Measurements from ENCODE around the gene PTGIR.

The PTGIR gene

DNA sequence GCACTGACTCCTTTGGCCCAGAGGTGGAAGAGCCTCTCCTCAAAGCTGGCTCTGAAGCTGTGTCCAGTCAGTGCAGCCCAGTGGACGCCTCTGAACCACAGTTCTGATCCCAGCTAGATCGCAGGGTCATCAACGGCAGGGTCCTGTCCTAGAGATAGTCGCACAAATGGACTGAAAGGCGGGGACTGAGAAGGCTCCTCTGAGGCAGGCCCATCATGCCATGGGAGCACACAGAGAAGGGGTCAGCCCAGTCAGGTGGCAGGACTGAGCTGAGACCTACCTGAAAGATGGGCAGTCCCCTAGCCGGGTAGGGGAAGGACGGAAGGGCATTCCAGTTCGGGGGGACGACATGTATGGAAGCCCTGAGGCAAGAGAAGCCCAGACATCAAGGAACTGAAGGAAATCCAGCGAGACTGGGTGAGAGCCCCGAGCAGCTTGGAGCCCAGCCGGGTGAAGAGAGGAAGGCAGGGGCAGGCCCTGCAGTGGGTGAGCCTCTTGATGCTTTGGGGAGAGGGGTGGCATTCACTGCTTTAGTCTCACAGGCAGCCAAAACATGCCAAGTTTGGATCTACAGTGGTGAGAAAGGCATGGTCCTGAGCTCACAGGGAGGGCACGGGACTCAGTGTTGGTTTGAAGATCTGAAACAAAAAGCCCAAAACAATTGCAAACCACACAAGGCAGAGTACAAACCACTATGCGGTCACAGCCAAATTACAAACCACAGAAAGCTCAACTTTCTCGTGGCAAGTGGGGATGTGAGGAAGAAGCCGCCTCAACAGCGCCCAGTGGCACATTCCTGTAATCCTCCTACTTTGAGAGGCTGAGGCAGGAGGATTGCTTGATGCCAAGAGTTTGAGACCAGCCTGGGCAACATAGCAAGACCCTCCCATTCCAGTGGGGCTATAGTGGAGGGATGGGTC, 13.8 kb downstream of the PTGIR start:
- TF ChIP-seq, protein P1, sequence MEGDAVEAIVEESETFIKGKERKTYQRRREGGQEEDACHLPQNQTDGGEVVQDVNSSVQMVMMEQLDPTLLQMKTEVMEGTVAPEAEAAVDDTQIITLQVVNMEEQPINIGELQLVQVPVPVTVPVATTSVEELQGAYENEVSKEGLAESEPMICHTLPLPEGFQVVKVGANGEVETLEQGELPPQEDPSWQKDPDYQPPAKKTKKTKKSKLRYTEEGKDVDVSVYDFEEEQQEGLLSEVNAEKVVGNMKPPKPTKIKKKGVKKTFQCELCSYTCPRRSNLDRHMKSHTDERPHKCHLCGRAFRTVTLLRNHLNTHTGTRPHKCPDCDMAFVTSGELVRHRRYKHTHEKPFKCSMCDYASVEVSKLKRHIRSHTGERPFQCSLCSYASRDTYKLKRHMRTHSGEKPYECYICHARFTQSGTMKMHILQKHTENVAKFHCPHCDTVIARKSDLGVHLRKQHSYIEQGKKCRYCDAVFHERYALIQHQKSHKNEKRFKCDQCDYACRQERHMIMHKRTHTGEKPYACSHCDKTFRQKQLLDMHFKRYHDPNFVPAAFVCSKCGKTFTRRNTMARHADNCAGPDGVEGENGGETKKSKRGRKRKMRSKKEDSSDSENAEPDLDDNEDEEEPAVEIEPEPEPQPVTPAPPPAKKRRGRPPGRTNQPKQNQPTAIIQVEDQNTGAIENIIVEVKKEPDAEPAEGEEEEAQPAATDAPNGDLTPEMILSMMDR (IDR thresholded peaks at IDR 0.05; ENCODE audit: low read depth, low read length, missing control alignments), result no peak
- in situ Hi-C loops (cut with HindIII; ENCODE audit: low pct_ligation_motif_present, low sequenced_read_pairs), result no loop called here
- Histone ChIP-seq H3K27me3 (replicated peaks) (no peaks in the 10 kb centered on the region), H3K27ac (no peak overlapping the region), H3K4me3 (ENCODE audit: low read depth, low read length) (no peak overlapping the region), H3K36me3 (replicated peaks) (peaks cover 41% of the 10 kb centered on the region)
- DNase-seq, result no peak

DNA sequence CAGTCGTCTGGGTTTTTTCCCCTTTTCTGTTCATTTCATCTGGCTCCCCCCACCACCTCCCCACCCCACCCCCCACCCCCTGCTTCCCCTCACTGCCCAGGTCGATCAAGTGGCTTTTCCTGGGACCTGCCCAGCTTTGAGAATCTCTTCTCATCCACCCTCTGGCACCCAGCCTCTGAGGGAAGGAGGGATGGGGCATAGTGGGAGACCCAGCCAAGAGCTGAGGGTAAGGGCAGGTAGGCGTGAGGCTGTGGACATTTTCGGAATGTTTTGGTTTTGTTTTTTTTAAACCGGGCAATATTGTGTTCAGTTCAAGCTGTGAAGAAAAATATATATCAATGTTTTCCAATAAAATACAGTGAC, 14.5 kb downstream of the PTGIR start:
- no peak overlapping the region for H3K27ac ChIP-seq
- DNase-seq, result no peak
- peaks cover 47% of the 10 kb centered on the region for H3K36me3 ChIP-seq (replicated peaks)
- in situ Hi-C loops (cut with HindIII; ENCODE audit: low pct_ligation_motif_present, low sequenced_read_pairs), result no loop called here
- H3K4me3 ChIP-seq (ENCODE audit: low read depth, low read length), result no peak overlapping the region
- no peaks in the 10 kb centered on the region for H3K27me3 ChIP-seq (replicated peaks)
- TF ChIP-seq, protein P1 (IDR thresholded peaks at IDR 0.05; ENCODE audit: low read depth, low read length, missing control alignments), result no peak

DNA sequence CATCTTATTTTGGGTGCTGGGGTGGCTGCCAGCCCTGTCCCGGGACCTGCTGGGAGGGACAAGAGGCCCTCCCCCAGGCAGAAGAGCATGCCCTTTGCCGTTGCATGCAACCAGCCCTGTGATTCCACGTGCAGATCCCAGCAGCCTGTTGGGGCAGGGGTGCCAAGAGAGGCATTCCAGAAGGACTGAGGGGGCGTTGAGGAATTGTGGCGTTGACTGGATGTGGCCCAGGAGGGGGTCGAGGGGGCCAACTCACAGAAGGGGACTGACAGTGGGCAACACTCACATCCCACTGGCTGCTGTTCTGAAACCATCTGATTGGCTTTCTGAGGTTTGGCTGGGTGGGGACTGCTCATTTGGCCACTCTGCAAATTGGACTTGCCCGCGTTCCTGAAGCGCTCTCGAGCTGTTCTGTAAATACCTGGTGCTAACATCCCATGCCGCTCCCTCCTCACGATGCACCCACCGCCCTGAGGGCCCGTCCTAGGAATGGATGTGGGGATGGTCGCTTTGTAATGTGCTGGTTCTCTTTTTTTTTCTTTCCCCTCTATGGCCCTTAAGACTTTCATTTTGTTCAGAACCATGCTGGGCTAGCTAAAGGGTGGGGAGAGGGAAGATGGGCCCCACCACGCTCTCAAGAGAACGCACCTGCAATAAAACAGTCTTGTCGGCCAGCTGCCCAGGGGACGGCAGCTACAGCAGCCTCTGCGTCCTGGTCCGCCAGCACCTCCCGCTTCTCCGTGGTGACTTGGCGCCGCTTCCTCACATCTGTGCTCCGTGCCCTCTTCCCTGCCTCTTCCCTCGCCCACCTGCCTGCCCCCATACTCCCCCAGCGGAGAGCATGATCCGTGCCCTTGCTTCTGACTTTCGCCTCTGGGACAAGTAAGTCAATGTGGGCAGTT, 15.1 kb downstream of the PTGIR start:
- Histone ChIP-seq H3K27ac (no peak overlapping the region), H3K27me3 (replicated peaks) (no peaks in the 10 kb centered on the region), H3K36me3 (replicated peaks) (peaks cover 47% of the 10 kb centered on the region), H3K4me3 (ENCODE audit: low read depth, low read length) (no peak overlapping the region)
- TF ChIP-seq, protein P1 (IDR thresholded peaks at IDR 0.05; ENCODE audit: low read depth, low read length, missing control alignments), result no peak
- in situ Hi-C loops (cut with HindIII; ENCODE audit: low pct_ligation_motif_present, low sequenced_read_pairs), result no loop called here
- DNase-seq, result no peak

DNA sequence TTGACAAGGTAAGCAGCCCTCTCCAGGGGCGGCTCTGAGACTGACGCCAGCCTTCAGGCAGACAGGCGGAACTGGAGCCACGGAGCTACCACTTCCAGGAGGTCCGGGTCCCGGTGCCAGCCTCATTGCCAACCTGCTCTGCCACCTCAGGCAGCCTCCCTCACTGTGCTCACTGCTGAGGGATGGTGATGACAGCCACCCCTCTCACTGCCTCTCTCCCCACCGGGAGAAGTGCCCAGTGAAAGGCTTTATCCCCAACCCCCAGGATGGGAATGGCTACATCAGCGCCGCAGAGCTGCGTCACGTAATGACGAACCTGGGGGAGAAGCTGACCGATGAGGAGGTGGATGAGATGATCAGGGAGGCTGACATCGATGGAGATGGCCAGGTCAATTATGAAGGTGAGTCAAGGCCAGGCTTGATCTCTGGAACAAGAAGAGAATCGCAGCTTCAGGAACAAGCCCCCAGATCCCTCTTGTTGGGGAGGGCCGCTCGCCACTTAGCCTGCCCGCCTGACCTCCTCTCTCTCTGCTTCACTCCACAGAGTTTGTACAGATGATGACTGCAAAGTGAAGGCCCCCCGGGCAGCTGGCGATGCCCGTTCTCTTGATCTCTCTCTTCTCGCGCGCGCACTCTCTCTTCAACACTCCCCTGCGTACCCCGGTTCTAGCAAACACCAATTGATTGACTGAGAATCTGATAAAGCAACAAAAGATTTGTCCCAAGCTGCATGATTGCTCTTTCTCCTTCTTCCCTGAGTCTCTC, 16.1 kb downstream of the PTGIR start:
- TF ChIP-seq, protein P1 (IDR thresholded peaks at IDR 0.05; ENCODE audit: low read depth, low read length, missing control alignments), result no peak
- no peak overlapping the region for H3K27ac ChIP-seq
- in situ Hi-C loops (cut with HindIII; ENCODE audit: low pct_ligation_motif_present, low sequenced_read_pairs), result no loop called here
- no peaks in the 10 kb centered on the region for H3K27me3 ChIP-seq (replicated peaks)
- peaks cover 47% of the 10 kb centered on the region for H3K36me3 ChIP-seq (replicated peaks)
- H3K4me3 ChIP-seq (ENCODE audit: low read depth, low read length), result no peak overlapping the region
- DNase-seq, result no peak

DNA sequence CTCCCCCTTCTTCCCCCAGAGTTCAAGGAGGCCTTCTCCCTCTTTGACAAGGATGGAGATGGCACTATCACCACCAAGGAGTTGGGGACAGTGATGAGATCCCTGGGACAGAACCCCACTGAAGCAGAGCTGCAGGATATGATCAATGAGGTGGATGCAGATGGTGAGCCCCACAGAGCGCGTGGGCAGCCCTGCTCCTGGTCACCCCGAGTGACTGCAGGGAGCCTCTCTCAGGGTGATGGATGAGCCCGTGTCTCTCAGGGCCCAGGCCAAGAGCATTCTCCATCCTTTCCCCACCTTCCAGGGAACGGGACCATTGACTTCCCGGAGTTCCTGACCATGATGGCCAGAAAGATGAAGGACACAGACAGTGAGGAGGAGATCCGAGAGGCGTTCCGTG, 16.7 kb downstream of the PTGIR start:
- Histone ChIP-seq H3K27me3 (replicated peaks) (no peaks in the 10 kb centered on the region), H3K4me3 (ENCODE audit: low read depth, low read length) (no peak overlapping the region), H3K36me3 (replicated peaks) (peaks cover 47% of the 10 kb centered on the region), H3K27ac (no peak overlapping the region)
- no peak for DNase-seq
- TF ChIP-seq, protein P1 (IDR thresholded peaks at IDR 0.05; ENCODE audit: low read depth, low read length, missing control alignments), result no peak
- in situ Hi-C loops (cut with HindIII; ENCODE audit: low pct_ligation_motif_present, low sequenced_read_pairs), result no loop called here
